ENCODE measurements around the gene DPYD.

The DPYD gene

DNA sequence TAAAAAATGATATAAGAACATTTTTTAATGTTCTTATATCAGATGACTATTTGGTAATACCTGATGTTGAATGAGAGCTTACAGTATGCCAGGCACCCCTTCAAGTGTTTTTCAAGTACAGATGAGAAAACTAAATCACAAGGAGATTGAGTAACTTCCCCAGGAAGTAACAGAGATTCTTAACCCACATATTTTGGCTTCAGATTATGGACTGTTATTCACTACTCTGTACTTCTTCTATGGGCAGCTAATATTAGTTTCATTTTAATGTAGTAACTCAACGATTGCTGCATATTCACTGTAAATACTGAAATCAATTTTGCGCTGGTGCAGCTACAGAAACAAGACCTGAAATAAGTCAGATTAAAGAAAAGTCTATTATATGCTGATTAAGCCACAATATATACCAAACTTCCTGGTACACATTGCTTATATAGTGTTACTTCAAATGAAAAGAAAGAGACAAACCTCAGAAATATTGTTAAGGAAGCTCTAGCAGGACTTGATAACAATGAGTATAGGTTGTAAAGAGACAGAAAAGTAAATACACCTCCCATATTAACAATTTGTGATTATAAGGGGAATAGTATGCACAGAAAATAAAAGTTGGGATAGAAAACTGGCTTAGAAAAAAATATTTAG, 19.7 kb downstream of the DPYD start:
- no peak overlapping the region for H3K4me3 ChIP-seq (ENCODE audit: low read depth, low read length)
- DNase-seq (ENCODE audit: low read depth), result no peak
- TF ChIP-seq, protein P1, sequence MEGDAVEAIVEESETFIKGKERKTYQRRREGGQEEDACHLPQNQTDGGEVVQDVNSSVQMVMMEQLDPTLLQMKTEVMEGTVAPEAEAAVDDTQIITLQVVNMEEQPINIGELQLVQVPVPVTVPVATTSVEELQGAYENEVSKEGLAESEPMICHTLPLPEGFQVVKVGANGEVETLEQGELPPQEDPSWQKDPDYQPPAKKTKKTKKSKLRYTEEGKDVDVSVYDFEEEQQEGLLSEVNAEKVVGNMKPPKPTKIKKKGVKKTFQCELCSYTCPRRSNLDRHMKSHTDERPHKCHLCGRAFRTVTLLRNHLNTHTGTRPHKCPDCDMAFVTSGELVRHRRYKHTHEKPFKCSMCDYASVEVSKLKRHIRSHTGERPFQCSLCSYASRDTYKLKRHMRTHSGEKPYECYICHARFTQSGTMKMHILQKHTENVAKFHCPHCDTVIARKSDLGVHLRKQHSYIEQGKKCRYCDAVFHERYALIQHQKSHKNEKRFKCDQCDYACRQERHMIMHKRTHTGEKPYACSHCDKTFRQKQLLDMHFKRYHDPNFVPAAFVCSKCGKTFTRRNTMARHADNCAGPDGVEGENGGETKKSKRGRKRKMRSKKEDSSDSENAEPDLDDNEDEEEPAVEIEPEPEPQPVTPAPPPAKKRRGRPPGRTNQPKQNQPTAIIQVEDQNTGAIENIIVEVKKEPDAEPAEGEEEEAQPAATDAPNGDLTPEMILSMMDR (IDR thresholded peaks at IDR 0.05; ENCODE audit: control insufficient read depth, extremely low read depth, insufficient read depth), result no peak

DNA sequence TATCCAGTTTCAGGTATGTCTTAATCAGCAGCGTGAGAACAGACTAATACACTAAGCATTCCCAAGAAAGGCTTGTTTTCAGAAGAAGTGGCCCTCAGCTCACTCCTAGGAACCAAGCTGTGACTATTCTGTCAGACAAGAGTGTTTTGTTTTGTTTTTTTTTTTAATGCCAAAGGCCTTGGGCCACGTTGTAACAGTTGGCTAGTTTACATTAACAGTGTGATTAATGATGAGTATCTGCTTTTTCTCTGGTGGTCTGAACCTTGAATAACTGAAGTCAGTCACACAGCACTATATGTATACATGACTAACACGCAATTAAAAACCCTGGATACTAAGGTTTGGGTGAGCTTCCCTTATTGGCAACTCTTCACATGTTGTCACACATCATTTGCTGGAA, 21.9 kb downstream of the DPYD start:
- TF ChIP-seq, protein P1 (IDR thresholded peaks at IDR 0.05; ENCODE audit: control insufficient read depth, extremely low read depth, insufficient read depth), result no peak
- no peak overlapping the region for H3K4me3 ChIP-seq (ENCODE audit: low read depth, low read length)
- DNase-seq (ENCODE audit: low read depth), result no peak

DNA sequence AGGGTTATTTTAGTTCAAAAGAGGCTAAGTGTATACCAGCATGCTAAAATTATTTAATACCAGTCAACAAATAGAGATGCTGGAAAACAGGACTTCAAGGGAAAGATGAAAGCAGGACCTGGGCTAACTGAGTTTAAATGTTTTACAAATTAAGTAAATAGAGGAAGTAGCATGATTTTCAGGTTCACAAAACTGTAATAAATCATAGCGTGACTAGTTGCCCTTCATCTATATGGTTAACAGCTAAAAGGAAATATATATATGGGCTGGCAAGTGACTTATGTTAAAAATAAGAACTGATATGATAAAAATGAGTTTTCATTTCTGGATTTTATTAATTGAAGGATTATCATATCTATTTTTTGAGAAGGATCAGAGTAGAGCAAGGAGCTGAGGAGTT, 25.6 kb downstream of the DPYD start:
- no peak for DNase-seq (ENCODE audit: low read depth)

DNA sequence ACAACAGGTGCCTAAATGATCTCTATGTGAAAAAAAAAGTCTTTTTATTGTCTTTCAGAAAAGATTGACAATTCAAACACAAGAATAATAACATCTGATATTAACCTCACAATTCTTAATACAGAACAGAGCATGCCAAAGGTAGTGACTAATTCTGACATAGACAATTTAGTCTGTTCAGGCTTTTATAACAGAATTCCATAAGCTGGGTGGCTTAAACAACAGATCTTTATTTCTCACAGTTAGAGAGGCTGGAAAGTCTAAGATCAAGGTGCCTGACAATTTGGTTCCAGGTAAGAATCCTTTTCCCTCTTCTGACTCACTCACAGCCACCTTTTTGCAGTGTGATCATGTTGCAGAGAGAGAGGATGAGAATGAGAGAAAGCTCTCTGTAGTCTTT, 27.0 kb downstream of the DPYD start:
- DNase-seq (ENCODE audit: low read depth), result no peak
- TF ChIP-seq, protein P1 (IDR thresholded peaks at IDR 0.05; ENCODE audit: control insufficient read depth, extremely low read depth, insufficient read depth), result no peak

More for the DNA sequence above, 25.6 kb downstream of the DPYD start:
- TF ChIP-seq, protein P1 (IDR thresholded peaks at IDR 0.05; ENCODE audit: control insufficient read depth, extremely low read depth, insufficient read depth), result no peak
- no peak overlapping the region for H3K4me3 ChIP-seq (ENCODE audit: low read depth, low read length)

DNA sequence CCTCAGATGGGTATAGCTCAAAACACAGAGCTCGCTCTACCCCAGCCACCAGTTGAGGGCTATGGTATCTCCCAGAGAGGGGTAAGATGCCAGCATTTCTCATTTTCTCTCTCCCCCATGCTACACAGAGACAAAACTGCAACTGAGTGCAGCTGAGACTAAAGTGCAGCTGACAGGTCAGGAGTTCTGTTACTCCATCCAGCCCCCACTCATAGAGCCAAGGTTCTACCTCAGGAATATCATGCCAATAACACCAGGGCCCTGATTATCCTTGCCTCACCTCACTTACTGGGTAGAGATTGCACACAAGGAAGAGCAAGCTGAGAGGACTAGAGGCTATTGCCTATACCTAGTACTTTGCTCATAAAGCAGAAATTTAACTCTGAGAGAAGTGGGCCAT, 34.6 kb downstream of the DPYD start:
- DNase-seq (ENCODE audit: low read depth), result no peak
- H3K4me3 ChIP-seq (ENCODE audit: low read depth, low read length), result no peak overlapping the region
- TF ChIP-seq, protein P1 (IDR thresholded peaks at IDR 0.05; ENCODE audit: control insufficient read depth, extremely low read depth, insufficient read depth), result no peak

More for the DNA sequence above, 27.0 kb downstream of the DPYD start:
- no peak overlapping the region for H3K4me3 ChIP-seq (ENCODE audit: low read depth, low read length)

DNA sequence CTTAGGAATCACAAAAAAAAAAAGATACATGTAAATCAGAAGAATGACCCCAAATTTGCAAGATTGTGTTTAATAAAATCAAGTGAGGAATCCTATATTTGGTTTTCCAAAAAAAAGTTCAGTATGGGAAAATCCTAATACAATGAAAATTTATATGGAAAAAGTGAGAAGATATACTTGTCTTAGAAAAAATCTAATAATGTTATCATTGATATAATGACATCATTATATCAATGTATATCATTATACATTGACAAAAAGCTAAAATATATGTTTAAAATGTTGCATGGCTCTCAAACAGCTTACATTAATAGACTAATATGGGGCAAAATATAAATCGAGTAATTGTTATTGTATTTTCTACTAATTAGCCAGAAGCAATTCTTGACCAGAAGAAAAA, 37.0 kb downstream of the DPYD start:
- TF ChIP-seq, protein P1 (IDR thresholded peaks at IDR 0.05; ENCODE audit: control insufficient read depth, extremely low read depth, insufficient read depth), result no peak
- H3K4me3 ChIP-seq (ENCODE audit: low read depth, low read length), result no peak overlapping the region
- DNase-seq (ENCODE audit: low read depth), result no peak

DNA sequence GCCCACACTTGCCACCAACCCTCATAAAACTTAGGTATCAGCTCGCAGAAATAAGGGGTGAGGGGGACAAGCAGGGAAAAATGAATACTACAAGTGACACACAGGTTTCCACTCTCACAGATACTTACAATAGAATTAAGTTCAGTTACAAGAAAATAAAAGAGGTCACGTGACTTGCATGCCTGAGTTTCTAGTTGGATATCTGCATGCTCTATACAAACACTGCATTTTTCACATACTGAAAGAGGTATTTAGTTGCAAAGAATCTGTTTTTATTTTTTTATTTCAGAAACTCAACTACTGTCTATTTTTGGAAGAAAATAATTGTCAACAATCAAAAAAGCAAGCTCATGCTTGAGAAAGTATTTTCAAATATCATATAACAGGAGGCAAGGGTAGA, 43.5 kb downstream of the DPYD start:
- DNase-seq (ENCODE audit: low read depth), result no peak
- TF ChIP-seq, protein P1 (IDR thresholded peaks at IDR 0.05; ENCODE audit: control insufficient read depth, extremely low read depth, insufficient read depth), result no peak
- no peak overlapping the region for H3K4me3 ChIP-seq (ENCODE audit: low read depth, low read length)
